Neuronal stem cell (in vitro differentiated cells): ENCODE measurements around the gene BICRA.

Source experiments
- DNase-seq: peaks from one replicate; pipeline ENCODE4 v3.0.0-alpha.2; 2013; ENCODE audit warnings: low spot score
- H2AFZ ChIP-seq: one replicate; pipeline ENCODE4 v1.6.1; 2013; ENCODE audit warnings: mild to moderate bottlenecking, low read length, inconsistent platforms
- H2AK5ac ChIP-seq: 2 replicates; pipeline ENCODE4 v1.6.1; 2013; ENCODE audit warnings: low read depth, mild to moderate bottlenecking, inconsistent platforms, low read length, moderate library complexity, mixed read lengths
- H2BK120ac ChIP-seq: 2 replicates; pipeline ENCODE4 v1.6.1; 2013; ENCODE audit warnings: low read depth, mild to moderate bottlenecking, inconsistent platforms, low read length, moderate library complexity, mixed read lengths
- H2BK12ac ChIP-seq: one replicate; pipeline ENCODE4 v1.6.1; 2013; ENCODE audit warnings: low read length, inconsistent platforms
- H2BK15ac ChIP-seq: 2 replicates; pipeline ENCODE4 v1.6.1; 2013; ENCODE audit warnings: mild to moderate bottlenecking, low read length, inconsistent platforms, mixed read lengths
- H2BK5ac ChIP-seq: one replicate; pipeline ENCODE4 v1.6.1; 2013; ENCODE audit warnings: inconsistent platforms, mild to moderate bottlenecking, low read length, moderate library complexity
- H3K14ac ChIP-seq: one replicate; pipeline ENCODE4 v1.6.1; 2013; ENCODE audit warnings: low read length, inconsistent platforms
- H3K18ac ChIP-seq: 2 replicates; pipeline ENCODE4 v1.6.1; 2013; ENCODE audit warnings: low read length, inconsistent platforms
- H3K23ac ChIP-seq: 2 replicates; pipeline ENCODE4 v1.6.1; 2013; ENCODE audit warnings: low read depth, mild to moderate bottlenecking, mixed read lengths, low read length, inconsistent platforms; ENCODE audit not compliant: poor library complexity
- H3K27ac ChIP-seq: replicated peaks from 3 replicates; pipeline ENCODE4 v1.5.1; 2013; ENCODE audit warnings: low read length, inconsistent platforms
- H3K27me3 ChIP-seq, 3 experiments: 2 replicates each; pipeline ENCODE4 v1.6.1; 2013; ENCODE audit warnings: low read length in 3 of 3, mild to moderate bottlenecking in 2 of 3, inconsistent platforms in 1 of 3, low read depth in 1 of 3, mixed read lengths in 1 of 3, moderate library complexity in 1 of 3; ENCODE audit not compliant: control insufficient read depth in 3 of 3, insufficient read depth in 3 of 3
- H3K36me3 ChIP-seq, 2 donors: replicated peaks in 1 of 2; 2 replicates each; pipeline ENCODE4 v1.6.1; 2013; ENCODE audit warnings: low read length in 2 of 2; ENCODE audit not compliant: control insufficient read depth in 2 of 2, insufficient read depth in 2 of 2
- H3K4ac ChIP-seq: 2 replicates; pipeline ENCODE4 v1.6.1; 2013; ENCODE audit warnings: inconsistent platforms, mild to moderate bottlenecking, low read length, moderate library complexity
- H3K4me1 ChIP-seq, 2 donors: 1 replicate in 1 of 2; 2 replicates in 1 of 2; pipeline ENCODE4 v1.6.1; 2013; ENCODE audit warnings: low read length in 2 of 2, low read depth in 1 of 2; ENCODE audit not compliant: control insufficient read depth in 2 of 2, insufficient read depth in 1 of 2
- H3K4me2 ChIP-seq: one replicate; pipeline ENCODE4 v1.6.1; 2013; ENCODE audit warnings: mild to moderate bottlenecking, low read length, inconsistent platforms; ENCODE audit not compliant: insufficient read depth, poor library complexity, severe bottlenecking
- H3K4me3 ChIP-seq, 2 donors: 2 replicates each; pipeline ENCODE4 v1.5.1; 2013; ENCODE audit warnings: low read length in 2 of 2, mild to moderate bottlenecking in 2 of 2, inconsistent platforms in 1 of 2, moderate library complexity in 1 of 2
- H3K79me1 ChIP-seq: one replicate; pipeline ENCODE4 v1.6.1; 2013; ENCODE audit warnings: low read depth, mild to moderate bottlenecking, inconsistent platforms, low read length, moderate library complexity
- H3K9ac ChIP-seq: one replicate; pipeline ENCODE4 v1.6.1; 2013; ENCODE audit warnings: mild to moderate bottlenecking, low read depth, low read length, inconsistent platforms; ENCODE audit not compliant: poor library complexity
- H3K9me3 ChIP-seq, 2 donors: replicated peaks in 1 of 2; 2 replicates each; pipeline versions ENCODE3 to v1.6.1; 2013; ENCODE audit warnings: low read length in 2 of 2, mild to moderate bottlenecking in 2 of 2, inconsistent platforms in 1 of 2, low read depth in 1 of 2, mixed read lengths in 1 of 2, moderate library complexity in 1 of 2; ENCODE audit not compliant: control insufficient read depth in 2 of 2, insufficient read depth in 1 of 2
- H4K8ac ChIP-seq: one replicate; pipeline ENCODE4 v1.6.1; 2013; ENCODE audit warnings: low read depth, mild to moderate bottlenecking, inconsistent platforms, low read length, moderate library complexity
- H4K91ac ChIP-seq: one replicate; pipeline ENCODE4 v1.6.1; 2013; ENCODE audit warnings: low read length, low read depth, mild to moderate bottlenecking, inconsistent platforms; ENCODE audit not compliant: poor library complexity
- WGBS, 2 donors: extraction: QIAGEN DNeasy Blood & Tissue Kit; methylation state at CpG; one replicate each; pipeline ENCODE4 v1.1.7; 2013; ENCODE audit warnings: missing lambda C conversion rate in 2 of 2, mixed read lengths in 1 of 2; ENCODE audit not compliant: insufficient read length in 2 of 2, insufficient replicate concordance in 1 of 2; ENCODE audit errors: extremely low coverage in 2 of 2; 5-methylcytosine and 5-hydroxymethylcytosine counted together

The BICRA gene

GRCh38 chr19:47700934-47701716 lies 92.2 kb downstream of the BICRA start:
- Histone ChIP-seq H3K79me1 (peaks cover 7% of the 10 kb centered on the region), H3K23ac (no peak overlapping the region), H3K14ac (no peak overlapping the region), H2AK5ac (no peak overlapping the region), H3K4ac (no peak overlapping the region), H3K4me1 (peaks cover 0 to 2% of the 10 kb centered on the region in 2 donors), H3K27ac (no peak overlapping the region), H2BK120ac (no peak overlapping the region), H4K8ac (no peak overlapping the region), H2BK12ac (no peak overlapping the region), H3K9me3 (no peaks in the 10 kb centered on the region), H3K18ac (no peak overlapping the region), H2BK5ac (no peak overlapping the region), H3K9ac (no peak overlapping the region), H3K4me2 (no peak overlapping the region), H3K4me3 (no peak overlapping the region), H3K36me3 (peaks cover 26 to 47% of the 10 kb centered on the region in 2 donors), H2BK15ac (no peak overlapping the region), H3K27me3 (no peaks in the 10 kb centered on the region), H2AFZ (no peak overlapping the region), H4K91ac (no peak overlapping the region)
- no CpG with 5 or more reads among the region's 43 CpGs for WGBS, 2 donors
- no peak for DNase-seq

- H3K4me2 ChIP-seq, result no peak overlapping the region
- H3K9me3 ChIP-seq, result no peaks in the 10 kb centered on the region
- no peak overlapping the region for H3K14ac ChIP-seq
- H4K91ac ChIP-seq, result no peak overlapping the region
- no peak overlapping the region for H3K18ac ChIP-seq
- peaks cover 26 to 43% of the 10 kb centered on the region in 2 donors for H3K36me3 ChIP-seq
- no peak overlapping the region for H3K27ac ChIP-seq
- WGBS, 2 donors, result no CpG with 5 or more reads among the region's 91 CpGs
- no peak overlapping the region for H3K4ac ChIP-seq
- no peak overlapping the region for H4K8ac ChIP-seq
- no peak overlapping the region for H2AK5ac ChIP-seq
- peaks cover 7% of the 10 kb centered on the region for H3K79me1 ChIP-seq
- H3K4me3 ChIP-seq, result no peak overlapping the region
- H2BK120ac ChIP-seq, result no peak overlapping the region
- no peak overlapping the region for H2AFZ ChIP-seq
- H2BK15ac ChIP-seq, result no peak overlapping the region
- no peak overlapping the region for H3K23ac ChIP-seq
- H3K9ac ChIP-seq, result no peak overlapping the region
- H3K4me1 ChIP-seq, result peaks cover 0 to 2% of the 10 kb centered on the region in 2 donors
- no peak for DNase-seq
- H2BK12ac ChIP-seq, result no peak overlapping the region
- no peaks in the 10 kb centered on the region for H3K27me3 ChIP-seq
- peak overlapping the region; percentile 39 for H2BK5ac ChIP-seq
Observed at GRCh38 chr19:47701717-47702552, 93.0 kb downstream of the BICRA start.

GRCh38 chr19:47702671-47703070 lies 93.7 kb downstream of the BICRA start:
- Histone ChIP-seq H3K27ac (no peak overlapping the region), H3K23ac (peak overlapping the region; percentile 44), H3K4me3 (no peak overlapping the region), H4K91ac (no peak overlapping the region), H2AFZ (no peak overlapping the region), H2BK12ac (no peak overlapping the region), H2BK5ac (peak overlapping the region; percentile 39), H2BK120ac (no peak overlapping the region), H3K4ac (no peak overlapping the region), H4K8ac (no peak overlapping the region), H3K9me3 (no peaks in the 10 kb centered on the region), H2AK5ac (no peak overlapping the region), H3K14ac (no peak overlapping the region), H3K36me3 (peaks cover 26 to 43% of the 10 kb centered on the region in 2 donors), H3K18ac (no peak overlapping the region), H3K79me1 (peaks cover 10% of the 10 kb centered on the region), H3K4me1 (peaks cover 0 to 2% of the 10 kb centered on the region in 2 donors), H3K9ac (peak overlapping the region; percentile 70), H3K27me3 (no peaks in the 10 kb centered on the region), H2BK15ac (no peak overlapping the region), H3K4me2 (no peak overlapping the region)
- WGBS, 2 donors, result no CpG with 5 or more reads among the region's 18 CpGs
- DNase-seq, result no peak

- WGBS, 2 donors, result no CpG with 5 or more reads among the region's 5 CpGs
- H3K23ac ChIP-seq, result no peak overlapping the region
Observed at GRCh38 chr19:47703301-47703700, 94.4 kb downstream of the BICRA start.

More at GRCh38 chr19:47703301-47703700, 94.4 kb downstream of the BICRA start:
- H3K27me3 ChIP-seq, result no peaks in the 10 kb centered on the region
- no peaks in the 10 kb centered on the region for H3K4me1 ChIP-seq
- H3K18ac ChIP-seq, result no peak overlapping the region
- no peaks in the 10 kb centered on the region for H3K9me3 ChIP-seq
- H4K91ac ChIP-seq, result no peak overlapping the region
- H3K27ac ChIP-seq, result no peak overlapping the region
- H3K4ac ChIP-seq, result no peak overlapping the region
- H3K9ac ChIP-seq, result no peak overlapping the region
- H3K4me3 ChIP-seq, result no peak overlapping the region
- no peak overlapping the region for H2AK5ac ChIP-seq
- peaks cover 9% of the 10 kb centered on the region for H3K79me1 ChIP-seq
- no peak overlapping the region for H2BK15ac ChIP-seq
- no peak overlapping the region for H2BK120ac ChIP-seq
- DNase-seq, result no peak
- H3K36me3 ChIP-seq, result peaks cover 26 to 41% of the 10 kb centered on the region in 2 donors
- H3K14ac ChIP-seq, result no peak overlapping the region
- H4K8ac ChIP-seq, result no peak overlapping the region
- H2AFZ ChIP-seq, result no peak overlapping the region
- no peak overlapping the region for H3K4me2 ChIP-seq
- no peak overlapping the region for H2BK5ac ChIP-seq
- H2BK12ac ChIP-seq, result no peak overlapping the region
